Heart left ventricle (tissue), 16 donors: Measurements from ENCODE around the gene ST8SIA6. TPM values are rescaled to one million over a fixed set of nuclear protein-coding genes. Genes with fewer than 3 reads are reported as not detected.

ENCODE experiments used
- ATAC-seq, 4 donors: fragments of 200-7000 bp; cut with Tn5 transposase; one replicate each; pipeline ENCODE4 v1.9.1; 2020 to 2022; ENCODE audit warnings: moderate library complexity in 4 of 4, mild to moderate bottlenecking in 3 of 4, moderate number of reproducible peaks in 1 of 4
- DNase-seq, 5 donors: peaks; one replicate each; pipeline ENCODE4 v3.0.0-alpha.2; 2020
- H3K27ac ChIP-seq, 12 donors: fragments of 200-600 bp; sonication (generic) in 4 of 12; one replicate each; pipeline versions ENCODE4 v1.5.0 to v1.8.0; 2016 to 2022; ENCODE audit warnings: mild to moderate bottlenecking in 2 of 12
- H3K27me3 ChIP-seq, 9 donors: fragments of 200-600 bp; sonication (generic) in 2 of 9; one replicate each; pipeline versions ENCODE4 v1.5.1 to v1.8.0; 2016 to 2022; ENCODE audit warnings: mild to moderate bottlenecking in 3 of 9
- H3K36me3 ChIP-seq, 9 donors: fragments of 200-600 bp; sonication (generic) in 2 of 9; one replicate each; pipeline versions ENCODE4 v1.5.0 to v1.8.0; 2018 to 2022; ENCODE audit warnings: mild to moderate bottlenecking in 2 of 9
- H3K4me1 ChIP-seq, 12 donors: fragments of 200-600 bp; sonication (generic) in 4 of 12; one replicate each; pipeline versions ENCODE4 v1.5.0 to v1.8.0; 2016 to 2022; ENCODE audit warnings: mild to moderate bottlenecking in 3 of 12
- H3K4me3 ChIP-seq, 12 donors: fragments of 200-600 bp; sonication (generic) in 4 of 12; one replicate each; pipeline versions ENCODE4 v1.5.0 to v1.8.0; 2017 to 2022; ENCODE audit warnings: mild to moderate bottlenecking in 9 of 12, moderate library complexity in 4 of 12
- H3K9me3 ChIP-seq, 12 donors: fragments of 200-600 bp; sonication (generic) in 4 of 12; one replicate each; pipeline versions ENCODE4 v1.5.0 to v1.8.0; 2016 to 2022; ENCODE audit warnings: mild to moderate bottlenecking in 1 of 12
- POLR2A ChIP-seq, 2 donors: fragments of 450-650 bp; IDR thresholded peaks; one replicate each; pipeline ENCODE4 v1.6.1; 2017; ENCODE audit warnings: antibody characterized with exemption in 2 of 2, mild to moderate bottlenecking in 2 of 2, moderate library complexity in 2 of 2
- WGBS, 4 donors: extraction: QIAGEN DNeasy Blood & Tissue Kit in 2 of 4; methylation state at CpG; one replicate each; pipeline versions ENCODE4 v1.1.5 to v1.1.7; 2013 to 2018; 5-methylcytosine and 5-hydroxymethylcytosine counted together
- intact Hi-C, 10 donors: fragments of 100-400 bp; cut with DNase I; formaldehyde crosslinking; loops; one replicate each; pipeline versions ENCODE4 v1.11.1 to v1.14.2; 2022
- polyA plus RNA-seq, 2 donors: library from polyadenylated mRNA; stranded (reverse); fragments of 200-250 nt; gene quantifications; one replicate each; pipeline ENCODE4 v1.2.3, GENCODE V29; 2013
- total RNA-seq, 9 donors: library from RNA; depleted of rRNA in 2 of 9; stranded (reverse); fragments of >200 nt in 2 of 9; fragmentation: NEBNext Ultra II Directional in 3 of 9; extraction: Animal tissue kit (Norgen Biotek cat#: 25700) in 3 of 9; gene quantifications; one replicate each; pipeline versions ENCODE4 v1.1.0 to v1.2.4, GENCODE V29; 2016 to 2023
- TF ChIP-seq, protein P1 (sequence below), 12 donors: fragments of 200-600 bp; sonication (generic) in 4 of 12; IDR thresholded peaks; one replicate each; pipeline versions ENCODE4 v1.5.0 to v1.8.0; 2018 to 2022; ENCODE audit warnings: antibody characterized with exemption in 12 of 12, mild to moderate bottlenecking in 5 of 12
- donor health status: ischemic (EF 13 %, LVEDD 7.1; RV severe dilation, severe dysfunction).
- donor health status: healthy with polysubstance abuse.
- donor health status: DM: no; HTN: yes; CAD: no.
- donor health status: DM: no; HTN: no; CAD: no.
- donor health status: ischemic (EF 25% LVEDD 6.9; RV normal size, moderate dysfunction).
- donor health status: ischemic (EF 25% LVEDD 5.7; RV mildly dilated, moderate dysfunction).
- donor health status: healthy.
- donor health status: DM: yes; HTN: yes; CAD: no.
- donor health status: ischemic (EF 35%, LVEDD 5.7; RV mildly dilated, moderate dysfunction).
- donor health status: nonischemic (EF 11% LVEDD 7.7; RV severe dilation, severe dysfunction).
- donor health status: DM: yes; HTN: yes; CAD: no.
- donor health status: PGD.
- donor health status: ischemic (EF 29% LVEDD 5.4; RV normal size, mild dysfunction).
- donor health status: nonischemic (EF 23%, LVEDD 6.1; RV moderate dilation, normal function).

ST8SIA6 gene
- total and polyA plus RNA-seq, 11 donors = 0.80 to 10.1 (median 5.0) TPM

DNA sequence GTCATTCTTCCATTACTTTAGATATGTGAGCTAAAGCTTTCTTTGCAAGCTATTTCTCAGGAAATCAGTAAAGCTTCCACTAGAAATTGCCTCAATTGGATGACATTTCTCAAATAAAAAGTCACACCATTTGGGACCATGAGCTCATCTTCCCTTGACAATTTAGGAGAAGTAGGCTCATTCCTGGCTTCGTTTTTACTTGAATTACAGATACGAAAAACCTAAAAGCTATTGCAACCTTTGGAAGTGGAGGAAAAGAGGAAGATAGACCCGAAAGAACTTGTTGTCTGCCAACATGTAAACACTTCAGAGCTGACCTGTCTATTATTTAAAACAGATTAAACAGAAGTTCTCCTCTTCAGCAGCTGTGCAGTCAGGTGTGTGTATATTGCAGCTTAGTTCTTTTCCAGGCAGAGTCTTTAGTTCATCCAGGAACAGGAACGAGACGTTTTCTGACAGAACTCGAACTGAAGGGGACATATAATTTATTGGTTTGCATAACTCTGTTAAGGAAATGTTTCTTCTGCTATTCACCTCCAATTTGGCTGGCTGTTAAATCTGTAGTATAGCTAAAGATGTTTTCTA lies 43.1 kb upstream of the ST8SIA6 start:
- intact Hi-C loops = no loop called here
- ATAC-seq = no peak
- WGBS, 4 donors = 77 to 80% (median 79%) methylated on average over 6 of the region's 6 CpGs
- Histone ChIP-seq H3K27ac (no peak overlapping the region), H3K4me1 (no peaks in the 10 kb centered on the region), H3K4me3 (no peak overlapping the region), H3K36me3 (no peaks in the 10 kb centered on the region), H3K9me3 (no peaks in the 10 kb centered on the region), H3K27me3 (no peaks in the 10 kb centered on the region)
- TF ChIP-seq, protein P1, sequence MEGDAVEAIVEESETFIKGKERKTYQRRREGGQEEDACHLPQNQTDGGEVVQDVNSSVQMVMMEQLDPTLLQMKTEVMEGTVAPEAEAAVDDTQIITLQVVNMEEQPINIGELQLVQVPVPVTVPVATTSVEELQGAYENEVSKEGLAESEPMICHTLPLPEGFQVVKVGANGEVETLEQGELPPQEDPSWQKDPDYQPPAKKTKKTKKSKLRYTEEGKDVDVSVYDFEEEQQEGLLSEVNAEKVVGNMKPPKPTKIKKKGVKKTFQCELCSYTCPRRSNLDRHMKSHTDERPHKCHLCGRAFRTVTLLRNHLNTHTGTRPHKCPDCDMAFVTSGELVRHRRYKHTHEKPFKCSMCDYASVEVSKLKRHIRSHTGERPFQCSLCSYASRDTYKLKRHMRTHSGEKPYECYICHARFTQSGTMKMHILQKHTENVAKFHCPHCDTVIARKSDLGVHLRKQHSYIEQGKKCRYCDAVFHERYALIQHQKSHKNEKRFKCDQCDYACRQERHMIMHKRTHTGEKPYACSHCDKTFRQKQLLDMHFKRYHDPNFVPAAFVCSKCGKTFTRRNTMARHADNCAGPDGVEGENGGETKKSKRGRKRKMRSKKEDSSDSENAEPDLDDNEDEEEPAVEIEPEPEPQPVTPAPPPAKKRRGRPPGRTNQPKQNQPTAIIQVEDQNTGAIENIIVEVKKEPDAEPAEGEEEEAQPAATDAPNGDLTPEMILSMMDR (IDR thresholded peaks at IDR 0.05) = no peak
- TF ChIP-seq POLR2A (IDR thresholded peaks at IDR 0.05) = no peak
- DNase-seq = no peak

DNA sequence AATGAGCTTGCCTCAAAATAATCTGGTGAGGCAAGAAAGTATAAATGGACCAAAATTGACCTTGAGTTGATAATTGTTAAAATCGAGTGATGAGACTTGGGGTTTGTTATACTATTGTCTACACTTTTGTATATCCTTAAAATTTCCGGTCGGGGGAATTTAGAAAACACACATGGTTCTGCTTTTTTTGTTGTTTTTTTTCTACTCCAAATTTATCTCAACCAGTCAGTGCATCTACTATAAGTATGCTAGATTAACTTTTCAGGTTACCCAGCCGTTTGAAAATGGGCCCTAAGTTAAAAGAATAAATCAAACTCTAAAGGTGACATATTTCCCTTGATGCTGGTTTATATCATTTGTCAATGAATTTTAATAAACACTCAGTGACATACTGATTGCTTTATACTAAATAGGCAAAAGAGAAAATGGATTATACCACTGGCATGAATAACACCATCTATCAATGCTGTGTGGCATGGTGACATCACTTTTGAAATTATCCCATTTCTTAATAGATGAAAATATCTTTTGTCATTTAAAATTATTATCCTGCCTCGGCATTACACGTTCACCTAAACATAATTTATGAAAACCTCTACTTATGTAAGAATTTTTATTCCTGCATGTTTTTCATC lies 40.3 kb upstream of the ST8SIA6 start:
- TF ChIP-seq, protein P1 (IDR thresholded peaks at IDR 0.05) = no peak
- 75 to 79% (median 77%) methylated on average over 6 of the region's 6 CpGs for WGBS, 4 donors
- no peak for ATAC-seq
- DNase-seq = no peak
- intact Hi-C loops = no loop called here
- no peaks in the 10 kb centered on the region for H3K36me3 ChIP-seq
- no peak overlapping the region for H3K4me3 ChIP-seq
- H3K27me3 ChIP-seq = no peaks in the 10 kb centered on the region
- H3K4me1 ChIP-seq = no peaks in the 10 kb centered on the region
- no peaks in the 10 kb centered on the region for H3K9me3 ChIP-seq
- H3K27ac ChIP-seq = no peak overlapping the region

DNA sequence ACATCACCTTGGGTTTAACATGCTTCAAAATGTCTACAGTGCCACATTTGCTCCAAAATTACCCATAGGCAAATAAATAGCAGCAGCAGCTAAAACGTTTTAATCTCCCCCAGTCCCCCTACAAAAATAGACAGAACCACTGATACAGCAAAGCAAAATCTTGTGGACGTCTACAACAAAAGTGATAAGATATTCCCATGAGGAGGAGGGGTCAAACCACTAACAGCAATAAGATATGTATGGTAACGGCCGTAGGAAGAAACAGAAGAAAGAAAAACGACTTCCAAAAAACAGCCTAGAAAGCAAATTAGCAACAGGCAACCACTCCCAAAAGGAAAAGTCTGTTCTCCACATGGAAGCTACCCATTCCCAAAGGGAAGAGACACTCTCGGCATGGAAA lies 34.5 kb upstream of the ST8SIA6 start:
- Histone ChIP-seq H3K4me1 (no peaks in the 10 kb centered on the region), H3K27me3 (no peaks in the 10 kb centered on the region), H3K9me3 (no peaks in the 10 kb centered on the region), H3K4me3 (no peak overlapping the region), H3K36me3 (no peaks in the 10 kb centered on the region), H3K27ac (no peak overlapping the region)
- intact Hi-C loops = no loop called here
- WGBS, 4 donors = 35 to 44% (median 42%) methylated on average over 6 of the region's 6 CpGs
- TF ChIP-seq, protein P1 (IDR thresholded peaks at IDR 0.05) = no peak
- TF ChIP-seq POLR2A (IDR thresholded peaks at IDR 0.05) = no peak
- DNase-seq (no peak), ATAC-seq (no peak)

DNA sequence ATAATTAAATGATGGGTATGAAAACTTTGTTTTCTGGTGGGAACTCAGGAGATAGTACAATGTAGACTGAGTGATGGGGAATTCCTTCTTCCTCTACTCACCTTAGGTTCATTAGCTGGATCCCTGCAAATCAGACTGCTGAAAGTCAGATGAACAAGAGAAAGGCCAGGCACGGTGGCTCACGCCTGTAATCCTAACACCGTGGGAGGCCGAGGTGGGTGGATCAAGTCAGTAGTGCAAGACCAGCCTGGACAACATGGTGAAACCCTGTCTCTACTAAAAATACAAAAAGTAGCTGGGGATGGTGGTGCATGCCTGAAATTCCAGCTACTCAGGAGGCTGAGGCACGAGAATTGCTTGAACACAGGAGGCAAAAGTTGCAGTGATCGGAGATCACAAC lies 28.7 kb upstream of the ST8SIA6 start:
- WGBS, 4 donors = 85 to 95% (median 89%) methylated on average over 6 of the region's 6 CpGs
- peaks cover 0 to 13% (median 0%) of the 10 kb centered on the region in 12 donors for H3K9me3 ChIP-seq
- TF ChIP-seq POLR2A (IDR thresholded peaks at IDR 0.05) = no peak
- TF ChIP-seq, protein P1 (IDR thresholded peaks at IDR 0.05) = no peak
- H3K36me3 ChIP-seq = no peaks in the 10 kb centered on the region
- intact Hi-C loops = no loop called here
- DNase-seq (no peak), ATAC-seq (no peak)
- H3K27me3 ChIP-seq = peaks cover 0 to 3% (median 0%) of the 10 kb centered on the region in 9 donors
- no peak overlapping the region for H3K27ac ChIP-seq
- H3K4me3 ChIP-seq = no peak overlapping the region
- no peaks in the 10 kb centered on the region for H3K4me1 ChIP-seq
